Esophagus muscularis mucosa (tissue), 4 donors: ENCODE results near the gene CLDN4. TPM values are rescaled to one million over a fixed set of nuclear protein-coding genes. Genes with fewer than 3 reads are reported as not detected.

Experiments used
- DNase-seq: peaks from one replicate; pipeline ENCODE4 v3.0.0-alpha.2; 2017; ENCODE audit errors: extremely low spot score
- H3K27ac ChIP-seq, 4 donors: fragments of 200-600 bp; sonication (generic); replicated peaks in 1 of 4; 1 replicate in 3 of 4; 2 replicates in 1 of 4; pipeline ENCODE4 v1.5.1; 2016 to 2019; ENCODE audit warnings: mild to moderate bottlenecking in 1 of 4
- H3K27me3 ChIP-seq, 4 donors: fragments of 200-600 bp; sonication (generic); one replicate each; pipeline versions ENCODE4 v1.5.1 to v1.6.0; 2016 to 2019
- H3K36me3 ChIP-seq, 4 donors: fragments of 200-600 bp; sonication (generic); one replicate each; pipeline ENCODE4 v1.5.1; 2016 to 2019
- H3K4me1 ChIP-seq, 4 donors: fragments of 200-600 bp; sonication (generic); one replicate each; pipeline ENCODE4 v1.5.1; 2016 to 2019
- H3K4me3 ChIP-seq, 4 donors: fragments of 200-600 bp; sonication (generic); 1 replicate in 2 of 4; 2 replicates in 2 of 4; pipeline ENCODE4 v1.5.1; 2016 to 2019; ENCODE audit warnings: mild to moderate bottlenecking in 4 of 4, moderate library complexity in 1 of 4
- H3K9me3 ChIP-seq, 4 donors: fragments of 200-600 bp; sonication (generic); 1 replicate in 3 of 4; 2 replicates in 1 of 4; pipeline ENCODE4 v1.5.1; 2016 to 2019
- CTCF ChIP-seq, 3 experiments: fragments of 200-600 bp in 2 of 3; fragments of 450-650 bp in 1 of 3; sonication (generic) in 2 of 3; IDR thresholded peaks; one replicate each; pipeline ENCODE4 v1.5.1; 2017 to 2019; ENCODE audit warnings: antibody characterized with exemption in 3 of 3, mild to moderate bottlenecking in 2 of 3, moderate library complexity in 1 of 3
- EP300 ChIP-seq: sonication (generic); formaldehyde crosslinking; IDR thresholded peaks from one replicate; pipeline ENCODE4 v1.6.1; 2017; ENCODE audit warnings: antibody characterized with exemption
- POLR2A ChIP-seq: fragments of 450-650 bp; IDR thresholded peaks from one replicate; pipeline ENCODE4 v1.6.1; 2017; ENCODE audit warnings: antibody characterized with exemption, moderate library complexity, mild to moderate bottlenecking, low read depth
- POLR2AphosphoS5 ChIP-seq, 2 donors: sonication (generic); formaldehyde crosslinking; IDR thresholded peaks; one replicate each; pipeline ENCODE4 v1.6.1; 2017; ENCODE audit warnings: antibody characterized with exemption in 2 of 2
- WGBS: methylation state at CpG from one replicate; pipeline ENCODE4 v1.1.5; 2018; 5-methylcytosine and 5-hydroxymethylcytosine counted together
- intact Hi-C: fragments of 100-400 bp; cut with DNase I; formaldehyde crosslinking; loops from one replicate; pipeline ENCODE4 v1.15.1; 2023
- total RNA-seq, 4 donors: library from RNA; depleted of rRNA; stranded (reverse); fragments of >200 nt; gene quantifications; one replicate each; pipeline versions ENCODE4 v1.1.0 to v1.2.1, GENCODE V29; 2016

Gene CLDN4
- total RNA-seq, 4 donors from 2014 or later: 0.42 to 3.1 (median 1.7) TPM

DNA sequence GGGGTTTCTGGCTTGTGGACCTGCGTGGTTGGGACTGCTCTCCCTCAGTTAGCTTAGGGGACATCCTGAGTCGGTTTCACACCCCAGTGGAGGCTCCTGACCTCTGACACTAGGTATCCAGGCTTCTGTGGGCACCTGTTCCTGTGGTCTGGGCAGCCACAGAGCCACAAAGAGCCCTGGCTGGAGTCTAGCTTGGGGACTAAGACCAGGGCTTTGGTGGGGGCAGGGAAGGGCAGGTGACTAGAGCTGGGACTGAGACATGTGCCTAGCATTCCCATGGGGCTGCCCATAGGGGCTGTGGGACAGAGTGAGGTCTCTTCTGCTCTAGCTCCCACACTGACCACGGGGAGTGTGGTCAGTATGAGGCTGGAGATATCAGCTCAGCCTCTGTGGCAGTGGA is 26.1 kb downstream of the CLDN4 start:
- Histone ChIP-seq H3K4me1 (peaks cover 6 to 15% (median 9%) of the 10 kb centered on the region in 4 donors), H3K4me3 (no peak overlapping the region), H3K27me3 (peaks cover 0 to 8% (median 0%) of the 10 kb centered on the region in 4 donors), H3K9me3 (no peaks in the 10 kb centered on the region), H3K36me3 (no peaks in the 10 kb centered on the region), H3K27ac (no peak overlapping the region)
- no peak for DNase-seq
- intact Hi-C loops: no loop called here
- TF ChIP-seq POLR2A (no peak), EP300 (no peak), CTCF (IDR thresholded peaks at IDR 0.05) (no peak), POLR2AphosphoS5 (IDR thresholded peaks at IDR 0.05) (no peak)
- WGBS: 67% methylated on average over 2 of the region's 3 CpGs

- intact Hi-C loops: no loop called here
- DNase-seq: no peak
- Histone ChIP-seq H3K4me3 (no peak overlapping the region), H3K36me3 (no peaks in the 10 kb centered on the region), H3K9me3 (no peaks in the 10 kb centered on the region), H3K27ac (no peak overlapping the region), H3K27me3 (peaks cover 0 to 8% (median 0%) of the 10 kb centered on the region in 4 donors), H3K4me1 (peaks cover 3 to 10% (median 9%) of the 10 kb centered on the region in 4 donors)
- no peak for TF ChIP-seq CTCF (IDR thresholded peaks at IDR 0.05)
- no peak for TF ChIP-seq POLR2AphosphoS5 (IDR thresholded peaks at IDR 0.05)
- no peak for TF ChIP-seq POLR2A
- TF ChIP-seq EP300: no peak
- WGBS: 73% methylated on average over 2 of the region's 2 CpGs
Measured at GRCh38 chr7:73858807-73859206, 28.0 kb downstream of the CLDN4 start.

DNA sequence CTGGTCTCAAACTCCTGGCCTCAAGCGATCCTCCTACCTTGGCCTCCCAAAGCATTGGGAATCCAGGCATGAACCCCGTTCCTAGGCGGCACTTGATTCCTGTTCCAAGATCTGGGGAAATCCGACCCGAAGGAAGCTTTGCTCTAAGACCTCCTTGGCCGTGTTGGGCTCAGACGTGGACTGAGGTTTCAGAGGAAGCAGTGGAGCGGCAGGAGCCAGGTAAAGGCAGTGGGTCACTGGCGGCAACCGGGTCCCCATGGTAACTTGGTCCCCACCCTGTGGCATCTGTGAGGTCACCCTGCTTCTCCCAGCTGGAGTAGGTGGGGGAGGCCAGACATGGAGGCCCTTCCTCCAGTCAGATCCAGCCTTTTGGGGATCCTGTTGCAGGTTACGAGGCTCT is 30.1 kb downstream of the CLDN4 start, which contains the start of gene TMEM270:
Gene TMEM270 (plus strand): TSS at position 301 of the 400 bp plus-strand sequence. CDS start 36 bp downstream, at position 337.
- 92% methylated on average over 9 of the region's 11 CpGs for WGBS
- Histone ChIP-seq H3K9me3 (no peaks in the 10 kb centered on the region), H3K4me1 (peaks cover 2 to 3% (median 2%) of the 10 kb centered on the region in 4 donors), H3K27me3 (peaks cover 0 to 2% (median 0%) of the 10 kb centered on the region in 4 donors), H3K4me3 (no peak within 1 kb of the TSS), H3K27ac (no peak within 1 kb of the TSS), H3K36me3 (no peaks in the 10 kb centered on the region)
- DNase-seq: no peak
- intact Hi-C loops: loop anchor here (10.0 kb wide), 1 partner anchor 324 kb away; no protein-coding TSS in a partner anchor
- TF ChIP-seq EP300 (no peak), POLR2A (no peak), POLR2AphosphoS5 (IDR thresholded peaks at IDR 0.05) (no peak), CTCF (IDR thresholded peaks at IDR 0.05) (no peak)

GRCh38 chr7:73861305-73861704 is 30.5 kb downstream of the CLDN4 start:
- TF ChIP-seq POLR2AphosphoS5 (IDR thresholded peaks at IDR 0.05): no peak
- TF ChIP-seq POLR2A: no peak
- TF ChIP-seq CTCF (IDR thresholded peaks at IDR 0.05): no peak
- no peak for TF ChIP-seq EP300

More at GRCh38 chr7:73861305-73861704, 30.5 kb downstream of the CLDN4 start:
- no peaks in the 10 kb centered on the region for H3K27me3 ChIP-seq
- H3K4me3 ChIP-seq: no peak overlapping the region
- no peak for DNase-seq
- no peaks in the 10 kb centered on the region for H3K9me3 ChIP-seq
- no peak overlapping the region for H3K27ac ChIP-seq
- H3K4me1 ChIP-seq: no peaks in the 10 kb centered on the region
- intact Hi-C loops: loop anchor here (10.0 kb wide), 1 partner anchor 323 kb away; no protein-coding TSS in a partner anchor
- no peaks in the 10 kb centered on the region for H3K36me3 ChIP-seq
- WGBS: 93% methylated on average over 12 of the region's 12 CpGs
